EL (cell line): ENCODE results near the gene PLCXD1.

Source experiments
- DNase-seq: peaks from one replicate; pipeline ENCODE4 v3.0.0-alpha.2; 2016

The PLCXD1 gene

DNA sequence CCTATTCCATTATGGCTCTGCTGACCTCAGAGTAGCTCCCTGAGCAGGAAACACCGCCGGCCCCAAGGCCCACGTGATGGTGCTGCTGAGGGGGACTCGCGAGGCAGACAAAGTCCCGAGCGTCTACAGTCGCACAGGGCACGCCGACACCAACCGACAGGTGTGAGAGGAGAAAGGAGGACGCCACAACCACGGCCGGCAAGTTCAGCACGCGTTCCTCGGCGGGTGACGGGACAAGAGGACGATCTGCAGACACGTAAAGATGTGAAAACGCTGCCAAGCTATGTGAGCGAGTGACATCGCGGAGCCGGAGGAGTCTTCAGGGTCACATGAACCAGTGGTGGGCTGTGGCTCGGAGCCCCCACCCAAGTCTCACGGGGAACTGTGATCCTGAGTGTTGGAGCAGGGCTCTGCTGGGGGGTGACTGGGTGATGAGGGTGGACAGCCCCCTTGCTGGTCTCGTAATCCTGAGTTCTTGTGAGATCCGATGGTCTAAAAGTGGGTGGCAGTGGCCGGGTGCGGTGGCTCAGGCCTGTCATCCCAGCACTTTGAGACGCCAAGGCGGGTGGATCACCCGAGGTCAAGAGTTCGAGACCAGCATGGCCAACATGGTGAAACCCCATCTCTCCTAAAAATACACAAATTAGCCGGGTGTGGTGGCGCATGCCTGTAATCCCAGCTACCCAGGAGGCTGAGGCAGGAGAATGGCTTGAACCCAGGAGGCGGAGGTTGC is 71.6 kb downstream of the PLCXD1 start:
- DNase-seq, result no peak
